DMS79 treated with DMSO at 0.1 percent for 48 hours (cell line): ENCODE data around the gene SPRN.
"Not testable (repeated sequence)": the region's sequence is repeated elsewhere in the genome, so short reads cannot be mapped to it uniquely, and the experiment has no call there.

Experiments used
- DNase-seq: peaks from one replicate; lab custom pipeline; 2025; lab: John Stamatoyannopoulos, UW

Gene SPRN

GRCh38 chr10:133384071-133384470 is 40.4 kb downstream of the SPRN start:
- DNase-seq = no peak

DNA sequence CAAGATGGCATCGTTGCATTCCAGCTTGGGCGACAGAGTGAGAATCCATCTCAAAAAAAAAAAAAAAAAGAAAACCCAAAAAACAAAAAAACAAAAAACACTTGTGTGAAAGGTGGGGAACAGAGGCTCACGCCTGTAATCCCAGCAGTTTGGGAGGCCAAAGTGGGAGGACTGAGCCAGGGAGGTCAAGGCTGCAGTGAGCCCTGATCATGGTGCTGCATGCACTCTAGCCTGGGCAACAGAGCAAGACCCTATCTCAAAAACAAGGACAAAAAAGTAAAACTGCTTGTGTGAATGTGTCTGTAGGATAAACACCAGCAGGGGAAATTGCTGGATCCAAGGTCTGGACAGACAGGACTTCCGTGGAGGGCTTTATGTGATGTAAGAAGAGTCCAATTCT is 40.9 kb downstream of the SPRN start:
- DNase-seq = no peak

- DNase-seq = no peak
Measured at GRCh38 chr10:133381036-133381435, 43.4 kb downstream of the SPRN start.

GRCh38 chr10:133379801-133380666 is 44.4 kb downstream of the SPRN start:
- DNase-seq = no peak

DNA sequence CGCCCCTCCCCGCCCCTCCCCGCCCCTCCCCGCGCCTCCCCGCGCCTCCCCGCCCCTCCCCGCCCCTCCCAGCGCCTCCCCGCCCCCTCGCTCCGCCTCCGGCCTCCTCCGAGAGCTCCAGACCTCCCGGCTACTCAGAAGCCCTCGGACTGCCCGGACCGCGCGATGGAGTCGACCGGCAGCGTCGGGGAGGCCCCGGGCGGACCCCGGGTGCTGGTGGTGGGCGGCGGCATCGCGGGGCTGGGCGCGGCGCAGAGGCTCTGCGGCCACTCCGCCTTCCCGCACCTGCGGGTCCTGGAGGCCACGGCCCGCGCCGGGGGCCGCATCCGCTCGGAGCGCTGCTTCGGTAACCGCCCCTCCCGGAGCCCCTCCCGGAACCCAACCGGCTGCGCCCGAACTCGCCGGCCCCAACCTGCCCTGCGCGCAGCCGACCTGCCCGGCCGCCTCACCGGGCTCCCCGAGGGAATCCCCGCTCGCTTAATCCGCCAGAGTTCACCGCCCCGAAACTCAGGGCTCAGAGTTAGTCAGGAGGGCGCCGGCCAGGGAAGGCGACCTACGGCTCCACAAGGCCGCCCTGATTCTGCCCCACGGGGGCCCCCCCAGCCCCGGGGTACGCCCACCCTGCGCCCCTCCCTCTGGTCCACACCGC is 45.1 kb downstream of the SPRN start, which contains the start of gene PAOX:
PAOX (plus strand) TSS at position 111 of the 649 bp plus-strand sequence; CDS start at position 166, 55 bp downstream.
- no peak for DNase-seq

DNA sequence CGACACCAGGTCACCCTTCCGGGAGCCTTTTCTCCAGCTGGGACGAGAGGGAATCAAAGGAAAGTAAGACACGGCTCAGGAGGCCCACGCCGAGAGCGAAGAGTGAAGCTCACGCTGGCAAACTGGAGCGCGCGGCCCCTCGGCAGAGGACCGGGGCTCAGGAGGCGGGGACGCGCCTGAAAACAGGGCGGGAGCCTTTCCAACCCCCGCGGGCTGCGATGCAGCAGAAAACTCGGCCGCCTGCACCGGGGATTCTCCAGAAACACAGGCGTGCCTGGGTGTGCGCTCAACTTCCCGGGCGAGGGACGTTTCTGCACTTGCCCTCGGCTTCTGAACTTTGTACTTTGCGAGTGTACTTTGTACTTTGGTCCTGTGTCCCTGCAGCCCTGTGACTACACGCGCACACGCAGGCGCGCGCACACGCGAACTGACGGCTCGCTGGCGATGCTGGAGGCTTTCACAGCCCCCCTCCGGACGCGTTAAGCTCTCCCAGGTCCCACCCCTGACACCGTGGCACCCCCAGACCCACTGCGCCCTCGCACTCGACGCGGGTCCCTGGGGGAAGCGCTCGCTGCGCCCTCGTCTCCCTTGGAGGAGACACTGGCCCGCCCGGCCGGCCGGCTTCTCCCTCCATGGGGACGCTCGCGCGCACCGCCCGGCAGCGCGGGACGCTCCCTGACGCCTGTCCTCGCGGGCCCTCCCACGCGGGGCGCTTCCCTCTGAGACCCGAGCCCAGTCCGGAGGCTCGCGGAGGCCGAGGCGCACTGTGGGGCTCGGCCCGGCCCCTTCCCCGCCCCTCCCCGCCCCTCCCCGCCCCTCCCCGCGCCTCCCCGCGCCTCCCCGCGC is 46.0 kb downstream of the SPRN start:
- peak; percentile 8 for DNase-seq

- DNase-seq = no peak
Measured at GRCh38 chr10:133377818-133378250, 46.6 kb downstream of the SPRN start.

- no peak for DNase-seq
Measured at GRCh38 chr10:133377025-133377817, 47.2 kb downstream of the SPRN start.

DNA sequence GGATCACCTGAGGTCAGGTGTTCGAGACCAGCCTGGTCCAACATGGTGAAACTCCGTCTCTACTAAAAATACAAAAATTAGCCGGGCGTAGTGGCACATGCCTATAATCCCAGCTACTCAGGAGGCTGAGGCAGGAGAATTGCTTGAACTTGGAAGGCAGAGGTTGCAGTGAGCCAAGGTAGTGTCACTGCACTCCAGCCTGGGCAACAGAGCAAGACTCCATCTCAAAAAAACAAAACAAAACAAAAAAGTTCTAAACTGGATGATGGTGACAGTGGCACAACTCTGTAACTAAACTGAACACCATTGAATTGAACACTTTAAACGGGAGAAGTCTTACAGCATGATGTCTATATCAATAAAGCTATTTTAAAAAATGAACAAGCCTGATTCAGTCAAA is 48.2 kb downstream of the SPRN start:
- DNase-seq = not testable (repeated sequence)

- no peak for DNase-seq
Measured at GRCh38 chr10:133375357-133376115, 48.9 kb downstream of the SPRN start.

DNA sequence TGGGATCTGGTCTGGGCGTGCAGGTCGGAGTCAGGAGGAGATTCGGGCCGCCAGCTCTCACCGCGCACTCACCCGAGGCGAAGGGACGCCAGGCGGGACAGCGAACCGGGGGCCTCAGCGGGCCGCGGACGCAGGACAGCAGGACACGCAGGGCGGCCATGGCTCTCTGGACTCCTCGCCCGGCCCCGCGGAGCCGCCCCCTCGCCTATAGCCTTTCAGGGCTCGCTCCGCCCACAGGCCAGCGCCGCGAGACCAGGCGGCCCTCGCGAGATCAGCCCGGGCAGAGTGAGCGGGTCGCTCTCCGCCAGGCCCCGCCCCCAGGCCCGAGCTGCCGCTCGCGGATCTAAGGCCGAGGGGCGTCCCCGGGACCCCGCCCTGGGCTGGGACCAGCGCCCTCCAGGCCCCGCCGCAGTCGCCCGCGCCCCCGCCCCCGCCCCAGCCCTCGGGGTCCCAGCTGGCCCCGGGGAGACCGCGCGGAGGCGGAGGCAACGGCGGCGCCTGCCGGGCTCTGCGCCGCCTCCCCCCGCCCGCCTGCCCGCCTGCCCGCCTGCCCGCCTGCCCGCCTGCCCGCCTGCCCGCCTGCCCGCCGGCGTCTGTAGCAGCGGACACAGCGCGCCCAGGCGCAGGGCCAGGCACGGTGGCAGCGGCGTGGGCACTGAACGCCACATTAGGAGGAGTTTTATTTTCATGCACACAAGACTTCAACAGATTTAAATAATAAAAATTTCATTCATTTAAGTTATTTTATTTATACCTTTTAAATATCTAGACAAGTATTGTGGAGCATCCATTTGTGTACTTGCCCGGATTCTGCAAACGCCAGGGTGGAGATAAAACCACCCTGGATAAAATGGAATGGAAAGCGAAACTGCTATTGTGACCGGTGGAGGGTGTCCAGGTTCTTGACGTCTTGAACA is 51.0 kb downstream of the SPRN start, which contains the start of gene ECHS1:
ECHS1 (minus strand) TSS at position 181 of the 917 bp plus-strand sequence; CDS start at position 160, 21 bp downstream.
- DNase-seq = peak; percentile 46

- no peak for DNase-seq
Measured at GRCh38 chr10:133372507-133372906, 51.9 kb downstream of the SPRN start.
